Common myeloid progenitor, CD34-positive (primary cell): ENCODE data around the gene FLT1.

Experiments used
- CTCF ChIA-PET: fragments of 350-600 bp; sonication (Branson Sonifier 250); formaldehyde crosslinking; loops from one replicate; lab custom pipeline; 2021; ENCODE audit warnings: antibody characterized with exemption; lab: Charles Lee
- POLR2A ChIA-PET: fragments of 350-600 bp; sonication (Branson Sonifier 250); formaldehyde crosslinking; loops from one replicate; lab custom pipeline; 2021; ENCODE audit warnings: antibody characterized with exemption; lab: Charles Lee
- DNase-seq, 3 donors: peaks; one replicate each; pipeline versions ENCODE4 v3.0.0 to v3.0.0-alpha.2; 2013
- H3K27ac ChIP-seq, 2 experiments: 1 replicate in 1 of 2; 2 replicates in 1 of 2; pipeline ENCODE4 v1.7.0; 2013; ENCODE audit warnings: inconsistent platforms in 2 of 2, low read length in 2 of 2, mild to moderate bottlenecking in 2 of 2, low read depth in 1 of 2, moderate library complexity in 1 of 2; ENCODE audit not compliant: severe bottlenecking in 2 of 2, insufficient read depth in 1 of 2, poor library complexity in 1 of 2
- H3K27me3 ChIP-seq, 5 experiments: replicated peaks in 2 of 5; 1 replicate in 3 of 5; 2 replicates in 2 of 5; pipeline versions ENCODE4 v1.6.1 to v1.7.0; 2013; ENCODE audit warnings: low read length in 4 of 5, mild to moderate bottlenecking in 2 of 5, moderate library complexity in 2 of 5, inconsistent platforms in 1 of 5; ENCODE audit not compliant: insufficient read depth in 5 of 5, control insufficient read depth in 4 of 5
- H3K36me3 ChIP-seq, 4 experiments: 1 replicate in 2 of 4; 2 replicates in 2 of 4; pipeline versions ENCODE4 v1.6.1 to v1.7.0; 2013; ENCODE audit warnings: low read length in 3 of 4, control low read depth in 1 of 4, mild to moderate bottlenecking in 1 of 4; ENCODE audit not compliant: control insufficient read depth in 4 of 4, insufficient read depth in 4 of 4
- H3K4me1 ChIP-seq, 4 experiments: 1 replicate in 3 of 4; 2 replicates in 1 of 4; pipeline versions ENCODE4 v1.6.1 to v1.7.1; 2013; ENCODE audit warnings: low read length in 3 of 4, mild to moderate bottlenecking in 3 of 4, control low read depth in 1 of 4, inconsistent platforms in 1 of 4, moderate library complexity in 1 of 4; ENCODE audit not compliant: control insufficient read depth in 4 of 4, insufficient read depth in 4 of 4; ENCODE audit errors: control extremely low read depth in 1 of 4
- H3K4me3 ChIP-seq, 7 experiments: 1 replicate in 4 of 7; 2 replicates in 3 of 7; pipeline versions ENCODE4 v1.5.1 to v1.7.0; 2013; ENCODE audit warnings: mild to moderate bottlenecking in 7 of 7, low read length in 6 of 7, moderate library complexity in 6 of 7, inconsistent platforms in 2 of 7, low read depth in 2 of 7, control low read depth in 1 of 7; ENCODE audit not compliant: insufficient read depth in 4 of 7, control insufficient read depth in 1 of 7; ENCODE audit errors: extremely low read depth in 1 of 7
- H3K9me3 ChIP-seq, 5 experiments: 1 replicate in 4 of 5; 2 replicates in 1 of 5; pipeline versions ENCODE4 v1.6.1 to v1.7.1; 2013; ENCODE audit warnings: low read length in 4 of 5, mild to moderate bottlenecking in 2 of 5, inconsistent platforms in 1 of 5, low read depth in 1 of 5, moderate library complexity in 1 of 5; ENCODE audit not compliant: control insufficient read depth in 4 of 5, insufficient read depth in 2 of 5; ENCODE audit errors: control extremely low read depth in 1 of 5
- WGBS: methylation state at CpG from one replicate; pipeline ENCODE4 v1.1.5; 2013; ENCODE audit not compliant: insufficient coverage; 5-methylcytosine and 5-hydroxymethylcytosine counted together

Gene FLT1

DNA sequence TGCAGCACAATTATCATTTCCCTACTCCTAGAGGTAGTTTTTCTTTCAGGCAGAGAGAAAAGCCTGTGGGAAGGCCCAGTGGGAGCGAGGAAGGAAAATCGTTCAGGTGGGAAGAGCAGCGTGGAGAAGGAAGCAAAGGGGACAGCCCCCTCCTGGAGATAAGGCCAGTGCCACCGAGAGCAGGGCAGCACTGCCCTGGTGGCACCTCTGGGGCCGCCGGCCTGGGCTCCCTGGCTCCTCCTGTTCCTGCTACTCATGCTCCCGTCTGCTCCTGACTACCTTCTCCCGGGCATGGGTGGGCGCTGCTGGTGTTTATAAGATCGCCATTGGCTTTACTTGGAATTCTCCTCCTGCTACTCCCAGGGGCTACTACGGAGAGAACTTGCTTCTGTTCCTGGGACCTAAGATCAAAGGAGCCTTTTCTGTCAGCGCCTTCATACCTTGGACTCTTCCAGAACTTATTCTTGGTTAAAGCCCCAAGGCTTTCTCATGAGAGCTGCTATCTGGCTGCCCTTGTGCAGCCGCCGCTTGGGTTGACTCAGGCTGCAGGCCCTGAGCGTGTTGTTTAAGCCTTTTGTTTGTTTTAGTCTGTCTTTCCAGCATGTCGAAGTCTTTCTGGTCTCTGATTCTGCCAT lies 3.7 kb upstream of the FLT1 start:
- H3K9me3 ChIP-seq: no peaks in the 10 kb centered on the region
- peaks cover 0 to 33% (median 6%) of the 10 kb centered on the region in 5 experiments for H3K27me3 ChIP-seq
- H3K27ac ChIP-seq: no peak overlapping the region
- DNase-seq: no peak
- CTCF ChIA-PET: interaction anchor here (1.4 to 1.6 kb wide), 2 partner anchors 7 to 173 kb away, joined by 5 to 7 read pairs; no protein-coding TSS in a partner anchor
- POLR2A ChIA-PET: interaction anchor here (0.6 kb wide), 1 partner anchor 25 kb away, joined by 3 read pairs; no protein-coding TSS in a partner anchor
- no peaks in the 10 kb centered on the region for H3K36me3 ChIP-seq
- H3K4me1 ChIP-seq: peaks cover 9 to 49% (median 41%) of the 10 kb centered on the region in 4 experiments
- no peak overlapping the region for H3K4me3 ChIP-seq
- 90% methylated on average over 16 of the region's 16 CpGs for WGBS

DNA sequence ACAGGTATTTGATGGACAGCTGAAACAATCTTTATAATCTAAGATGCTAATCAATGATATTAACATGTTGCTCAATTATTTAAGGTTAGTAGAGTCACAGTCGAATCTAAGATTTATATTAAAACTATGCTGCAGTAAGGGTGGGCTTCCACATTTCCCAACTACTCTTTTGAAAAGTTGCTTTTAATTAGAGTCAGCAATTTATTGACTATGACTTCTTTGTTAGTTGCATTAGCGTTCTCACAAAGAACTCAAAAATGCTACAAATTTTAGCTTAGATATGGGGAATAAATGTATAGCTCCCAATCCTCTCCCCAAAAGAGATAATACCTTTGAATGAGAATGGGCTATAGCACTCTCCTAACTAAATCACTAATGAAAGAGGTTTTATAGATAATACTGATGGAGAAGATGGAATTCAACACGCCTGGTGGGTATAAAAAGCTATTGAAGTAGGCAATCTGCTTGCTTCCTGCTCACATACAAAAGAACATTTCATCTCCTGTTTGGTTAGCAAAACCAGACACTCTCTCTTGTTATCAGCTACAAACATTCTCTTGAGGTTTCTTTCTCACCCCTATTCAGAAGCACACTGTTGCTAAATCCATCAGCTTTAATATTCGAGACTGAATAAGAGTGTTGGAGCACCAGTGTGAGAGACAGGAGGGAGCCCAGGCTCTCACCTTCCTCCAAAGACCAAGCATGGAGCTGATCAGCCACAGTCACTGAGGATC lies 2.4 kb upstream of the FLT1 start:
- ChIA-PET CTCF (interaction anchor here (0.9 to 1.8 kb wide), 9 partner anchors 8 to 172 kb away, joined by 3 to 8 read pairs (median 4); no protein-coding TSS in a partner anchor), POLR2A (interaction anchor here (0.7 kb wide), 1 partner anchor 30 kb away, joined by 3 read pairs; no protein-coding TSS in a partner anchor)
- Histone ChIP-seq H3K4me1 (peaks cover 9 to 56% (median 45%) of the 10 kb centered on the region in 4 experiments), H3K27ac (no peak overlapping the region), H3K4me3 (no peak overlapping the region), H3K27me3 (peaks cover 0 to 45% (median 9%) of the 10 kb centered on the region in 5 experiments), H3K9me3 (no peaks in the 10 kb centered on the region), H3K36me3 (no peaks in the 10 kb centered on the region)
- DNase-seq: peak; percentile 64 to 90 (median 82)
- no CpG with 5 or more reads among the region's 4 CpGs for WGBS

DNA sequence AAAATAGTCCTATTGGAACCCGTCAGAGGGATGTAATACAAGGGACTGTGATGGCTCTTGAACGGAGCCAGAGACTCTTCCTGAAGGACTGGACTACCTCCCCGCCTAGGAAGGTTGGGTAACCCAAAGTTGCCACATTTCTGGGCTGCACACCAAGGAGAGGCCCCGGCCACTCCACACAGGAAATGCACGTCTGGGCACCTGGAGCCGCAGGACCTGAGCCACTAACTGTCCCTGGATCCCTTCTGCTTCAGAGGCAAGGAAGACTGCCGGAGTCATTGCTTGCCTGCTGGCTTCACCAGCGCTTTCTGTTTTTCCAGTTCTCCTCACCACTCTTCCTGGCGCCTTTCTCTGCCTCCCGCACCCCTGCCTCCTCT lies 1.2 kb upstream of the FLT1 start:
- Histone ChIP-seq H3K4me3 (peak overlapping the region in 1 of 7 experiments; percentile 76), H3K9me3 (no peaks in the 10 kb centered on the region), H3K4me1 (peaks cover 9 to 59% (median 48%) of the 10 kb centered on the region in 4 experiments), H3K36me3 (no peaks in the 10 kb centered on the region), H3K27ac (no peak overlapping the region), H3K27me3 (peaks cover 0 to 51% (median 12%) of the 10 kb centered on the region in 5 experiments)
- 41% methylated on average over 10 of the region's 10 CpGs for WGBS
- ChIA-PET CTCF (interaction anchor here (1.8 kb wide), 1 partner anchor 135 kb away, joined by 8 read pairs; no protein-coding TSS in a partner anchor), POLR2A (no interaction called here)
- no peak for DNase-seq

DNA sequence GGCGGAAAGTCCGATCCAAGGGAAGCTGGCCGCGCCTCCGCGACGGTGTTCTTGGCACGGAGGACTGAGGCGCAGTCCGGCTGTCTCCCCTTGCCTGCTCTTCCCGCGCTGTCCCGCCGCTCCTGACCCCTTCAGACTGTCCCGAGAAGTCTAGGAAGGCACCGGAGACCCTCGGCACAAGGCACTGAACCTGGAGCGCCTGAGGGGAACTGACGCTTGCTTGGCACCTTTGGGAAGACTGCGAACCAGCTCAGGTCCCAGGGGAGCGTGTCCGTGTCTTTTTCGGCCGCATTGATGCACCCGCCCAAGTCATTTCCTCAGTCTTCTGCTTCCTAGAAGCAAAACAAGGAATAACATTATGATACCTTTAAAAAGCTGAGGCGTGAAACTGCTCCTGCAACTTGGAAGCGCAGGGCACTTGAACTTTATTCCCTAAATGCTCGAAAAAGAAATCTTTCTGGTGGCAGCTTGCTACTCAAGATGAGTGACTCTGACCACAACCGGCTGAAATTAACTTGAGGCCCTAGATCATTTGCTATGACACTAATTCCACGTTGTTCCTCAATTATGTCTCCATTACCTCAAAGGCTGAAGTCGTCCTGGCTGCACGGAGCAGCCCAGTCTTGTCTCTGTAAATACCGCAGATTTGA lies 735 bp upstream of the FLT1 start:
- CTCF ChIA-PET: interaction anchor here (1.5 kb wide), 1 partner anchor 10 kb away, joined by 5 read pairs; no protein-coding TSS in a partner anchor
- peak in 2 of 3 donors; percentile 68 to 75 for DNase-seq
- POLR2A ChIA-PET: no interaction called here
- 5% methylated on average over 33 of the region's 33 CpGs for WGBS
- peaks cover 0 to 51% (median 12%) of the 10 kb centered on the region in 5 experiments for H3K27me3 ChIP-seq
- no peaks in the 10 kb centered on the region for H3K9me3 ChIP-seq
- peak overlapping the region; percentile 46 to 76 (median 65) for H3K4me3 ChIP-seq
- no peak overlapping the region for H3K27ac ChIP-seq
- H3K36me3 ChIP-seq: no peaks in the 10 kb centered on the region
- peaks cover 9 to 62% (median 51%) of the 10 kb centered on the region in 4 experiments for H3K4me1 ChIP-seq

DNA sequence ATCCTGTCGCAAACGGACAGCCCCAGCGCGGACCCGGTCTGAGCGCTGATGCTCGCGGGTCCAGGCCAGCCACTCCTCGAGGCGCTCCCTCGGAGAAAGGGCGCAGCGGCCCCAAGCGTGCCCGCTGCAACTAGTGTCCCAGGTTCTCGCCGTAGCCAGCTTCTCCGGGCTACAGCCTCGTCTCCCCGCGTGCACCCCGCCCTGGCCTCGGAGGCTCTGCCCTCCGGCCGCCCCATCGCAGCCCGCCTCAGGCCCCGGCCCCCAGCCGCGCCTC lies 487 bp downstream of the FLT1 start:
- Histone ChIP-seq H3K9me3 (no peaks in the 10 kb centered on the region), H3K27ac (no peak overlapping the region), H3K4me3 (peak overlapping the region; percentile 46 to 76 (median 65)), H3K4me1 (peaks cover 18 to 75% (median 64%) of the 10 kb centered on the region in 4 experiments), H3K36me3 (no peaks in the 10 kb centered on the region), H3K27me3 (peaks cover 0 to 51% (median 12%) of the 10 kb centered on the region in 5 experiments)
- ChIA-PET POLR2A (no interaction called here), CTCF (interaction anchor here (1.4 to 1.5 kb wide), 2 partner anchors 11 to 109 kb away, joined by 3 to 5 read pairs; no protein-coding TSS in a partner anchor)
- peak in 1 of 3 donors; percentile 19 for DNase-seq
- WGBS: under 1% methylated on average over 30 of the region's 30 CpGs

DNA sequence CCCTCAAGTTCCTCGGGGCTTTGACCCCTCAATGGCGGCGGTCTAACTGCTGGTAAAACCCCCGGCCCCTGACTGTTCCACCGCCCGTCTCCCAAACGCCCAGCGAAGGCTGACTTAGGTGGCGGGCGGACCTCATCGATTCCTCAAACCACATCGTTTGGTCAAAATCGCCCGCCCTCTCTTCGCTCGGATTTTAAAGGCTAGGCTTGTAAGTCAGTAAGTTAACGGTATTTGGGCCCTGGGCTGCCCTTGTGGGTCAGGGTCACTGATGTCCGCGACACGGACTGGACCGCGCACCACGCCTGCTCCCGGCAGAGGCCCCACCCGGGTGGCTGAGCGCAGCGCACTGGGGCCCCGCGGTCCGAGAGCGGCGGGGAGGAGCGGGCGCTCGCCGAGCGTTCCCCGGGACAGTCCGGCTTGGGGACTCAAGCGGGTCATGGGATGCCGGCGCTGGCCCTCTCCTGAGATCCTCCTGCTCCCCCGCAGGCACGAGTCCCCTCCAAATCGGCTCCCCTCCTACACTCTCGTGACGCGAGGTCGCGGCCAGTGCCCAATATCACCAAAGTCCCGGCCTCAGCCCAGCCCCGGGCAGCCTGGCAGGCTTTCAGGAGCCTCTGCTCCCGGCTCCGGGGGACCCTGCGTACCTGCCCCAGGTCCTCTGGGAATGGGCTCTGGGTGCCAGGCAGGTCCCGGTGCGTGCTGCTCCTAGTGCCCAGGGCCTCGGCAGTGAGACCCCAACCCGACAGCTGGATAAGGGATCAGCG lies 1.0 kb downstream of the FLT1 start:
- no peak overlapping the region for H3K27ac ChIP-seq
- ChIA-PET CTCF (interaction anchor here (1.4 kb wide), 1 partner anchor 109 kb away, joined by 3 read pairs; no protein-coding TSS in a partner anchor), POLR2A (no interaction called here)
- peaks cover 0 to 51% (median 12%) of the 10 kb centered on the region in 5 experiments for H3K27me3 ChIP-seq
- no peaks in the 10 kb centered on the region for H3K36me3 ChIP-seq
- peak overlapping the region; percentile 46 to 76 (median 65) for H3K4me3 ChIP-seq
- no peaks in the 10 kb centered on the region for H3K9me3 ChIP-seq
- no peak for DNase-seq
- under 1% methylated on average over 52 of the region's 60 CpGs for WGBS
- peaks cover 22 to 80% (median 69%) of the 10 kb centered on the region in 4 experiments for H3K4me1 ChIP-seq
